ENCODE measurements around the gene RPS27L.
"Not testable (repeated sequence)": the region's sequence is repeated elsewhere in the genome, so short reads cannot be mapped to it uniquely, and the experiment has no call there.

Gene RPS27L

DNA sequence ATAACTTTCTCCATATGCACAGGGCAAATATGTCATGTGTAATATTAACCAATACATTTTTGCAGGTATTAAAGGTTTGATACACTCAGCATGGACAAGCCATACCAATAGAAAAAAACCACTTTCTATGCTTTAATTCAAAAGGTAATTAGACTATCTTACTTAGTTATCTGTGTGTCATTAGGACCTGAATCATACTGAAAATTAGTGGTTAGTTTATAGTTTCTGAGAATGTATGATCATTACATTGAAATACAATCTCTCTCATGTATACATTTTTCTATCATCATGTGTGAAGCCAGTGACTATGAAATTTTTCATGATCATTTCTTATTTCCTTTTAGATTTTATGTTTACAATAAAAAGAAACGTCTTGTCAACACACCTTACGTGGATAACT, 16.3 kb downstream of the RPS27L start:
- DNase-seq (ENCODE audit: low read depth in 1 of 2, low spot score in 1 of 2), result no peak

DNA sequence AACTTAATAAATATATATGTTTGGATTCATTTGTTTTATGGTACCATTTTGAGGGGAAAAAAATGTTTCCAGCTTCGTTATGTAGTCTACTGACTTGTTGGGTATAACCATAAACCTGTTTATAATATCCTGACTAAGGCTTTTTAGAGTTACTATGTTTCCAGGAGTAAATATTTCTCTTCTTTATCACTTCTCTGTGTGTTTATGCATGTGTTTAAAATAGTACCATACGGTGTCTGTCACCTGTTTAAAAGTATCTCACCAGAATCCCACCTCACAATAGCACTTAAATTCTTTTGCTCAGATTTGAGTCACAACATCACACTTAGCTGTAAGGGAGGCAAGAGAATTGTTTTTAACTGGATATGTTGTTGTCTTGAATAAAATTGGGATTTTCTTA, 20.5 kb downstream of the RPS27L start:
- DNase-seq (ENCODE audit: low read depth in 1 of 2, low spot score in 1 of 2), result no peak

DNA sequence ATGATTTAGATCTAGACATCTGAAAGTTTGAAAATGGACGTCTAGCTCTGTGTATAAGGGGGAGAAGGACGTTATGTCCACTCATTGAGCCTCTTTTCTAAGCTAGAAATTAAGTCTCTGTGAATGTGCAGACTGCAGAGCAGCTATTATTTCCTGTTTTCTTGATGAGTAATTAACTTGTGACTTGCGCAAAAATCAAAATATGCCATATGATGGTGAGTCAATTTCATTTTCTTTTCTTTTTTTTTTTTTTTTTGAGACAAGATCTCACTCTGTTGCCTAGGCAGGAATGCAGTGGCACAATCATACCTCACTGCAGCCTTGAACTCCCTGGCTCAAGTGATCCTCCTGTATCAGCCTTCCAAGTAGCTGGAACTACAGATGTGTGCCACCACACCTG, 21.5 kb downstream of the RPS27L start:
- no peak for DNase-seq (ENCODE audit: low read depth in 1 of 2, low spot score in 1 of 2)

DNA sequence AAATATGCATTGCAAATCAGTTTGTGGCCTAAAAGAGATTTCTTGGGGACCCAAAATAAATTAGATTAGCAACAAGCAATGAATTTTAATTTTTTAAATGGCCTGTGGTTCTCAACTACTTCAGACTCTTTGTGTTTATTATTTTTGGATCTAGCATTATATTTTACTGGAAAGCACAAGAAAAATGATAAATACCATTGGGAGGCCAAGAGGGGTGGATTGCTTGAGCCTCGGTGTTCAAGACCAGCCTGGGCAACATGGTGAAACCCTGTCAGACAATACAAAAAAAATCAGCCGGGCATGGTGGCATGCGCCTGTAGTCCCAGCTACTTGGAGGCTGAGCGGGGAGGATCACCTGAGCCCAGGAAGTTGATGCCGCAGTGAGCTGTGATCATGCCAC, 22.0 kb downstream of the RPS27L start:
- DNase-seq (ENCODE audit: low read depth in 1 of 2, low spot score in 1 of 2), result no peak

DNA sequence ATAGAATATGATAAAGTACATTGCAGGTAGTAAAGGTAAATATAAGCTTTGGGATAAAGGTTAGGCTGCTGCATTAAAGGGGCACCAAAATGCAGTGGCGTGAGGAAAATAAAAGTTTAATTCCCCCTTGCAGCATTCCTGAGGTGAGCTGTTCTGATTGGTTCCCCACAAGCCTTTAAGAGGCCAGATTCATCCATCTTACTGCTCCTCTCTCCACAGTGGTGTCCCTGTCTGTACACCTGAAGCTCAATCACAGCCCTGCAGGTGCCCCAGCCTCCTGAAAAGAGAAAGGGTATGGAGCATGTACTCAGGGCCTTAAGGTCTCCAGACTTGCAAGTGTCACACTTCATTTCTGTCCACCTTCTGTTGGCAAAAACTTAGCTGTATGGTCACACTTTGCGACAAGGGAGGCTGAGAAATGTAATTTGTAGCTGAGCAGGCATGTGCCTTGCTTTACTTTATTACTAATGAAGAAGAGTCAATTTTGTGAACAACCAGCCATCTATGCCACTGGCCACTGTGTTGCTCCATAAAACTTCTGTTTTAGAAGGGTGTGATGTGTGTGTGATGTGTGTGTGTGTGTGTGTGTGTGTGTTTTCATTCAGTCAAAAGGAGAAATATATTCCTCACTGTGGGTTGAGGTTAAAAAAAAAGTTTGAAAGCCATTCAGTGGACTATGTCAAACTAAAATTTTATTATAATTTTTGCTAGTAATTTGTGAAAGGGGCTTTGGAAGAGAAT, 22.9 kb downstream of the RPS27L start:
- DNase-seq (ENCODE audit: low read depth in 1 of 2, low spot score in 1 of 2), result no peak

DNA sequence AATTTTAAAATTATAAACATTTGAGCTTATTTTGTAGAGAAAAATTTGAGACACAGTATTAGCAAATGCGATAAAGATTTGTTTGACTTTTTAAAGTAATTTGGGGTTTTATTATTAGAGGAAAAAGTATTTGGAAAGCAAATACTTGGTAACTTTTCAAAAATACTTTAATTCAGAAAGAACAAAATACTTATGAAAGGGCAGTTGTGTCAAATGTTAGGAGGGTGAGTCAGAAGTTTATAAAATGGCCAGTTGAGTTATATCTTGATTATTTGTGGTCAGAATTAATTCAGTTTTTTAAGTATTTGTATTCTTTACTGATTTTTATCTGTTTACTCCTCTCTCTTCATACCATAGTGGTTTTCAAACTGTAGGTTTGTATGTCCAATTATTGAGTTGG, 23.5 kb downstream of the RPS27L start:
- DNase-seq (ENCODE audit: low read depth in 1 of 2, low spot score in 1 of 2), result no peak

DNA sequence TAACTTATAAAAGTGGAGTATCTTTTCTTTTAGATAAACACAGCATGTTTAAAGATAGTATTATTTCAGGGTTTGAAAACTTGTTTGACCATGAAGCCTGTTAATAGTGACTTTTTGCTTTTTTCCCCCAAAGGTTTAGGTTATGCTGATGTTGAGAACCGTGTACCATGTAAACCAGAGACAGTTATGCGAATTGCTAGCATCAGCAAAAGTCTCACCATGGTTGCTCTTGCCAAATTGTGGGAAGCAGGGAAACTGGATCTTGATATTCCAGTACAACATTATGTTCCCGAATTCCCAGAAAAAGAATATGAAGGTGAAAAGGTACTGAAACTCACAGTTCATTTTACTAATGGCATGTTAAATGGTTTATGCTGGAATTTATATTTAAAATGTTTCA, 30.6 kb downstream of the RPS27L start:
- DNase-seq (ENCODE audit: low read depth in 1 of 2, low spot score in 1 of 2), result no peak

DNA sequence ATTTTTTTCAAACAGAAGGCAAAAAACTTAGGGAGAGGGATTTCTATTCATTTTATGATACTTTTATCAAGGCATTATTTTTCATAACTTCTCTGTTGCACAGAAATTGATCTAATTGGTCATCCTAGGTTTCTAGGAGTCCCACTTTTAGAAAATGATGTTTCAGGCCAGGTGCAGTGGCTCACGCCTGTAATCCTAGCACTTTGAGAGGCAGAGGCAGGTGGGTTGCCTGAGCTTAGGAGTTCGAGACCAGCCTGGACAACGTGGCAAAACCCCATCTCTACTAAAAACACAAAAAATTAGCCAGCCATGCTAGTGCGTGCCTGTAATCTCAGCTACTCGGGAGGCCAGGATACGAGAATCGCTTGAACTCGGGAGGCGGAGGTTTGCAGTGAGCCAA, 32.8 kb downstream of the RPS27L start:
- no peak for DNase-seq (ENCODE audit: low read depth in 1 of 2, low spot score in 1 of 2)

DNA sequence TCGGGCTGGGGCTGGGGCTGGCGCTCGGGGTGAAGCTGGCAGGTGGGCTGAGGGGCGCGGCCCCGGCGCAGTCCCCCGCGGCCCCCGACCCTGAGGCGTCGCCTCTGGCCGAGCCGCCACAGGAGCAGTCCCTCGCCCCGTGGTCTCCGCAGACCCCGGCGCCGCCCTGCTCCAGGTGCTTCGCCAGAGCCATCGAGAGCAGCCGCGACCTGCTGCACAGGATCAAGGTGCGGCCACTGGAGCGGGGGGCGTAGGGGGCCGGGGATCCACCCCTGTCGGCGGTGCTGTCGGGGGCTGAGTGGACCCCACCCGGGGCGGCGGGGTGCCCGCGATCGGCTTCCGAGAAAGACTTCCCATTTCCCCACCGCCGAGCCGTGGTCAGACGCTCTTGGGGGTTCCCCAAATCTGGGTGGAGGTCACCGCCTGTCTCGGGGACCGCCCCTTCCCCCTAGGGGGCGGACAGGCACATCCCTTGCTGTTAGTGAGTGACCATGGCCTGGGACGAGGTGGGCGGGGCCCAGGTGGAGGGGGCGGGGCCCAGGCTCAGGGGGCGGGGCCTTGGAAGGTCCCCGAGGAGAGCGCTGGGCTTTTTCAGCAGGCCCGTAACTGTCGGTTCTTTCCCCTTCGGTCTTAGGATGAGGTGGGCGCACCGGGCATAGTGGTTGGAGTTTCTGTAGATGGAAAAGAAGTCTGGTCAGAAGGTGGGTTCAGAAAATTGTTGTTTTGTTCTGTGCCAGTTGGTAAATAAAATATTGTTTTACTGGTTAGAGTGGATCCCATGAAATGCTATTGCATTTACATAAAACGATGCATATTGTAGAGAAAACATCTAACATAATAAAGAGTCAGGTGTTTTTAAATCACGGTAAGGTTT, 35.0 kb downstream of the RPS27L start:
- DNase-seq (ENCODE audit: low read depth in 1 of 2, low spot score in 1 of 2), result peak; percentile 32 to 65

DNA sequence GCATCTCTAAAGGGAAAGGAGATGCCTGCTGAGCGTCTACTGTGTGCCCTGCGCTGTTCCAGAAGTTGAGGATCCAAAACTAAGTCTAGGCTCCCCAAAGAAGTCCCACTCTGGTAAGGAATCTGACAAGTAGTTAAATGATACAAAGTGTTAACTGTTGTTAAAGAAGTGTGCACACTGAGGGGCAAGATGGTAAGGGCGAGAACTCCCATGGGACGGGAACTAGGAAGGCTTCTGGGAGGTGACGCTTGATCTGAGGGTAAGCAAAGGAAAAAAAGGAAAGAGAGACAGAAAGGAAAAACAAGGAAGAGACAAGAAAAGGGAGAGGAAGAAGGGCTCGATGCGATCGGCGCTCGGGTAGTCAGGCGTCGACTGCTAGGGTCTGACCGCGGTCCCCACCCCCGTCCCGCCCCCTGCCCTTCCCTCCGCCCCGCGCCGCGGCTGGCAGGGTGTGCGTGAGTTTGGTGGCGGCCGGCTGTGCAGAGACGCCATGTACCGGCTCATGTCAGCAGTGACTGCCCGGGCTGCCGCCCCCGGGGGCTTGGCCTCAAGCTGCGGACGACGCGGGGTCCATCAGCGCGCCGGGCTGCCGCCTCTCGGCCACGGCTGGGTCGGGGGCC, 35.8 kb downstream of the RPS27L start, which contains the start of gene LACTB:
LACTB (plus strand) TSS at position 480 of the 620 bp plus-strand sequence; CDS start at position 491, 11 bp downstream.
- peak; percentile 62 to 69 for DNase-seq (ENCODE audit: low read depth in 1 of 2, low spot score in 1 of 2)

DNA sequence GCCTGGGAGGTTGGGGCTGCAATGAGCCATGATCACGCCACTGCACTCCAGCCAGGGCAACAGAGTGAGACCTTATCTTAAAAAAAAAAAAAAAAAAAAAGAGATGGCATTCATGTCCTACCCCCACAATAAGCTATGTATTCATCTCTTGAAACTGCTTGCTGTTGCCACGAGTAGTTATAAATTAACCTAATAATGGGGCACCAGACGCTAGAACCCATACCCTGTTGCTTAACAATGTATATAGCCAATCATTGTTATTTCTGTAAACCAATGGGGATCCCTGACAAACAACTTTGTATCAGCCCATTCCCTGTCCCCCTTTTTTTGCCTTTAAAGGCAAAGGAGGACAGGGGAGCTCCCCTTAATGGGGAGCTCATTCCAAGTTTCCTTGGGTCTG, 38.4 kb downstream of the RPS27L start:
- no peak for DNase-seq (ENCODE audit: low read depth in 1 of 2, low spot score in 1 of 2)

DNA sequence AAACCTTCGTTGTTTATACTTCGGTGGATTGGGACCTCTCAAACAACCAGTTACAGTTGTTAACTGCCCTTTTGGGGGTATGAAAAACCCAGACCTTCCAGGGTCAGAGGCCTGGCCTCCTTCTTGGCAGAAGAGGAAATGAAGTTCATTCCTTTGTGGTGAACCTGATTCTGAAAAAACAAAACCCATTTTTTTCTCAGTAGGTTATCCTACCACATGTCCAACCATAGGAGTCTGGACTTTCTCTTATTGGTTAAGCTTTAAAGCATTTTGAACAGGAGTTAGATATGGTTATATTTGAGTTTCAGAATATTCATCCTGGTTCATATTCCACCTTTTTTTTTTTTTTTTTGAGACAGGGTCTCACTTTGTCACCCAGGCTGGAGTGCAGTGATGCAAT, 42.8 kb downstream of the RPS27L start:
- DNase-seq (ENCODE audit: low read depth in 1 of 2, low spot score in 1 of 2), result no peak

DNA sequence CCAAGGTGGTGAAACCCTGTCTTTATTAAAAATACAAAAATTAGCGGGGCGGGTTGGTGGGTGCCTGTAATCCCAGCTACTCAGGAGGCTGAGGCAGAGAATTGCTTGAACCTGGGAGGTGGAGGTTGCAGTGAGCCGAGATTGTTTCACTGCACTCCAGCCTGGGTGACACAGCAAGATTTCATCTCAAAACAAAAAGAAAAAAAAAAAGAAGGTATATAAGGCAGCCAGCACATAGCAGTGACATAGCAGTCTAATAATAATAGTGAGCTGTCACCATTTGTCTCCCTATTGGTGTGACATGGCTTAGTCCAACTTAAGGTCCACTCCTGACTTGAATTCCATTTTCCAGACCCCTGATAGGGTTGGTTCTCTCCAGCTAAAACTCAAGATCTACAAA, 44.4 kb downstream of the RPS27L start:
- DNase-seq (ENCODE audit: low read depth in 1 of 2, low spot score in 1 of 2), result no peak

DNA sequence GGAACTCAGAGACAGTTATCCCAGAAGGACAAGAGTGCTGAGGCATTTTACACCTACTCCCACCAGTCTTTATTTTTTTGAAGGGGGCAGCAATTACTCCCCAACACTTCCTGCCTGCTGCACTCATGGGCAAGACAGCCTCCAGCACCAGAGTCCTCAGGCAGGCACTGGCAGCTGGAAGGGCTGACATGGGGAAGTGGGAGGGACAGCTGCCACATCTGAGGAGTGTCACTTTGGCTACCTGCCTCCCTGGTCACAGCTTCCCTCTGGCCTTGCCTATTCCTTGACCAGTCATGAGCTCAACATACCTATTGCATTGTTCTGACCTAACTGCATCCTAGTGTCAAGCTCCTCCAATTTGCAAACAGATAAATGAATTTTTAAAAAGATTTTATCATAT, 45.8 kb downstream of the RPS27L start:
- no peak for DNase-seq (ENCODE audit: low read depth in 1 of 2, low spot score in 1 of 2)

DNA sequence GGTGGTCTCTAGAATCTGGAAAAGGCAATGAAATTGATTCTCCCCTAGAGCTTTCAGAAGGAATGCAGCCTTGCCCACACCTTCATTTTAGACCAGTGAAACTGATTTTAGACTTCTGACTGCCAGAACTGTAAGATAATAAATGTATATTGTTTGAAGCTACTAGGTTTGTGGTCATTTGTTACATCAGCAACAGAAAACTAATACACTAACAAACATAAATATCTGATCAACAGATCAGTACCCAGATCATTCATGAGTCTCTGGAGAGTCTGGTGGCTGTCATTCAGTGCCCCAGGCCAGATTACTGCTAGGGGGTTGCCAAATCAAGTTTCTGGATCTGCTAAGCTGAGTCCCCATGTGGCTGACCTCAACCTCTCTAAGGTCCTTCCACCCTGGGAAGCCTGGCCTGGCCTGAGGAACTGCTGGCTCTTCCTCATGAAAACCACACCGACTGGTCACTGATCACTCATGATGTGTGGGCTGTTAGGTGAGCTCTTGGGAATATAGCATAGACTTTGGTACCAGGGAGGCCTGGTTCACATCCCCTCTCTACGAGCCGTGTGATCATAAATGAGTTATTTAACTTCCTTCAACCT, 46.8 kb downstream of the RPS27L start:
- DNase-seq (ENCODE audit: low read depth in 1 of 2, low spot score in 1 of 2), result no peak

DNA sequence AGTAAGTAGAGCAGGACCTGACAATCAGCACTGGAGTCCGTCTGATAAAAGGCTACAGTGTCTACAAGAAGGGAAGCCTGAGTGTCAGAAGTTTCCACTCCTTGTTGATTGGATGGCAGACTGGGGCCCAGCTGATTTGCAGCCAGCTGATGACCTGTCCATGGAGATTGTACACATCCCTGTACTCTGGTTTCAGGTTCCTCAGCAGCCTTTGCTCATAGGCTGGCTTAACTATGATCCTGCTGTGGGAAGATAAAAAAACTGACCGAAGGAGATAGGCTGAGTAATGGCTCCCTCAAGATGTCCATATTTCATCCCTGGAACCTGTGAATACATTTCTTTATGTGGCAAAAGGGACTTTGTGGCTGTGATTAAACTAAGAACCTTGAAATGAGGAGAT, 47.4 kb downstream of the RPS27L start:
- DNase-seq (ENCODE audit: low read depth in 1 of 2, low spot score in 1 of 2), result no peak

DNA sequence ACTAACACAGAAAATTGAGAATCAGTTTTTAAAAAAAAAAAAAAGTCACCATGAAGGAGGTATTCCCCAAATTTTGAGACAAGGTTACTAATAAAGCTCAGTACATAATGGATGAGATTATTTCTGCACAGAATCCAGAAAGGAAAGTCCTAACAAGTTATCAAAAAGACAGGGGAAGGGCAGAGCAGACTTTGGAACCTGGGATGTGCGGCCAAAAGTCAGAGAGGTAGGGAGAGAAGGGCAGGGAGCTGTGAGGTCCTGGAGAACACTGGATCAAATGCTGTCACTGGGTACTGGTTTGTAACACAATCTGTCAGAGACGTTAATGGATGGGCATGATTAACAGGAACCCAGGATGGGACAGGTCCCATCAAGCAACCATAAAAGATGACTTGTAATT, 47.8 kb downstream of the RPS27L start:
- DNase-seq (ENCODE audit: low read depth in 1 of 2, low spot score in 1 of 2), result no peak

DNA sequence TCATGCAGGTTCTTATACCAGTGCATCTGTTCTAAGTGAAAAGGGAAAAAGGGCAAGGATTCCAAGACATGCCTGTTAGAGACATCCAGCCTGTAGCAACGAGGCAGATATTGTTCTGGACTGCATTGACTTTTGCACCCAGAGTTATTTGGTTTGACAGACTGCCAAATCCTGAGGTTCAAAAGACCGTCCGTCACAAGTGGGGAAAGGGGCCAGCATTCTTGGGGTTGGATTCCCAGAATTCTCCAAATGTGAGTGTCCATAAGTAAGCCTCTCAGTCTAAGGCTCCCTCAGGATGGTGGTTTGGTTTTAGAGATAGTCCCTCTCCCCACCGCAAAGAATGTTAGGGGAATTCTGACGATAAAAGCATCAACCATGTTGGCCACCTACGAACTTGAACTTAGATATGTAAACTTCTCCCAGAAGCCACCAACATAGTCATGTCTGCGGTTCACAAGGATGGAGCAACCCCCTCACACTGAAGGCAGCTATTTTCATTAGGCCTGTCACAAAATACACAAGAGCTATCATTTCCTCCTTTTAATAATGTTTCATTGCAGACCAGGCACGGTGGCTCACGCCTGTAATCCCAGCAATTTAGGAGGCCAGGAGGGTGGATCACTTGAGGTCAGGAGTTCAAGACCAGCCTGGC, 49.3 kb downstream of the RPS27L start:
- DNase-seq (ENCODE audit: low read depth in 1 of 2, low spot score in 1 of 2), result no peak

DNA sequence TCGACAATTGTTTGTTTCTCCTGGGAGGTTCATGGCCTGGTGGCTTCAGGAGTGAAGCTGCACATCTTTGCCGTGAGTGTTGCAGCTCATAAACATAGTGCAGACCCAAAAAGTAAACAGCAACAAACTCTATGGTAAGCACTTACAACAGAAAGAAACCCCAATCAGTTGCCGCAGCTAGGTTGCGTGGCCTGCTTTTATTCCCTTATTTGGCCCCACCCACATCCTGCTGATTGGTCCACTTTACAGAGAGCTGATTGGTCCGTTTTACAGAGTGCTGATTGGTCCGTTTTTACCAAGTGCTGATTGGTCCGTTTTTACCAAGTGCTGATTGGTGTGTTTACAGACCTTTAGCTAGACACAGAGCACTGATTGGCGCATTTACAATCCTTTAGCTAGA, 51.9 kb downstream of the RPS27L start:
- DNase-seq (ENCODE audit: low read depth in 1 of 2, low spot score in 1 of 2), result not testable (repeated sequence)

DNA sequence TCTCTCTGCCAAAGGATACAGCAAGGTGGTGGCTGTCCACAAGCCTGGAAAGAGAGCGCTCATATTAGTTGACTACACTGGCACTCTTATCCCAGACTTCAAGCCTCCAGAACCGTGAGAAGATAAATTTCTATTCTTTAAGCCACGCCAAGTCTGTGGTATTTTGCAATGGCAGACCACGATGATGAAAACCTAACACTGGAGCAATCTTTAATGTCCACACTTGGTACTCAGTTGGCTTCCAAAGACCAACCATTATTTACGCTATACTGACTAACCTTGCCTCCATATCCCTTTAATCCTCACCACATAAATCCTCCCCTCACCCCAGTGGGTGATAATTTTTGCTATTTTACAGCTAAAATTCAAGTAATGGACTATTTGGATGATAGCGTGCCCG, 52.5 kb downstream of the RPS27L start:
- no peak for DNase-seq (ENCODE audit: low read depth in 1 of 2, low spot score in 1 of 2)

DNA sequence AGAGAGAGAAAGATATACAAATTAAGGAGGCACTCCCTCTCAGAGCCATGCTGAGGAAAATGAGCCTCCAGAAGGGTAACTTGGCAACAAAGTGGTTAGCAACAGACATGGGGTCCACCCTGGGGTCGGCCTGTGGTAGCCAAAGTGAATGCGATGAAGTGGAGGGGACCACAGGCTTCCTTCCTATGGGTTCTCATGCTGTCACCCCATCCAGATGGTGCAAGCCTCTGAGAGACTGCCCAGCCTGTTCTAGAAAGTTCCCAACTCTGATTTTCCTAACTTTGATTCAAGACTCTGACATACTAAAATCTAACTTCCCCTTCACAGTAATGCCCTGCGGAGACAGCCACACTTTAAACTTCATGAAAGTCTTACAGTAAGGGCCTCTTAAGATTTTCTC, 53.9 kb downstream of the RPS27L start:
- DNase-seq (ENCODE audit: low read depth in 1 of 2, low spot score in 1 of 2), result no peak

All from activated CD4-positive, alpha-beta T cell treated with anti-CD3 and anti-CD28 coated beads, Interleukin-2, amount 50 U/mL, for 24 hours (primary cell).